ENCODE measurements around the gene PROP1. TPM values are rescaled to one million over a fixed set of nuclear protein-coding genes. Genes with fewer than 3 reads are reported as not detected.
"Not testable (repeated sequence)": the region's sequence is repeated elsewhere in the genome, so short reads cannot be mapped to it uniquely, and the experiment has no call there.

PROP1 gene
- total and polyA plus RNA-seq, 2 experiments from 2014 or later, result 0.10 TPM; not detected in 1

DNA sequence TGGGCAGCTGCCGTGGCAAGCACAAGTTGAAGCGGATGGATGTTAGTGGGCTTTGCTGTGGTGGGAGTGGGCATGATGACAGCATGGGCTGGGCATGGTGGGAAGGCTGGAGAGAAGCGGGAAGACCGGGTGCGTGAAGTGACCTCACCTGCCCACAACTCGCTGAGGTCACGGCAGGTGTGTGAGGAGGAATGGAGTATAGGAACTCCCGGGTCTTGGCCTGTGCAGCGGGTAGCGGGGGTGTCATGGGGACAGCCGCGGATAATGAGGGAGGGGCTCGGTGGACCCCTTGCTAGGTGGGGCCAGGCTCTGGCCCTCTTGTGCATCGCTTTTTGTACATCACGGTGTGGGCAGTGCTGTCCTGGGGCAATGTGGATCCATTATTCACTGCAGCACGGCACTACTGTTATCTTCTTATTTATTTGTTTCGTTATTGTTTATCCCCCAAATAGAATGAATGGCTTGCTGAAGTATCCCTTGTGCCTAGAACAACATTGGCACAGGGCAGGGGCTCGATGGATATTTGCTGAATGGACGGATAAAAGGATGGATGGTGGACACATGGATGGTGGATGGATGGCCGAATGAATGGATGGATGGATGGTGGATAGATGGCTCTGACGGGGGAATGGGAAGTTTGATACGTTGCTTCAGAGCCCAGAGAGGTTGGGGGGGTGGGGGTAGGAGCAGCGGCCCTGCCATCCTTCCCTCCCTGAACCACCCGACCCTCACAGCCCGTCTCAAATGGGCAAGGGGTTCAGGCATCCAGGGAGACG, 14.6 kb downstream of the PROP1 start:
- TF ChIP-seq, protein P1, sequence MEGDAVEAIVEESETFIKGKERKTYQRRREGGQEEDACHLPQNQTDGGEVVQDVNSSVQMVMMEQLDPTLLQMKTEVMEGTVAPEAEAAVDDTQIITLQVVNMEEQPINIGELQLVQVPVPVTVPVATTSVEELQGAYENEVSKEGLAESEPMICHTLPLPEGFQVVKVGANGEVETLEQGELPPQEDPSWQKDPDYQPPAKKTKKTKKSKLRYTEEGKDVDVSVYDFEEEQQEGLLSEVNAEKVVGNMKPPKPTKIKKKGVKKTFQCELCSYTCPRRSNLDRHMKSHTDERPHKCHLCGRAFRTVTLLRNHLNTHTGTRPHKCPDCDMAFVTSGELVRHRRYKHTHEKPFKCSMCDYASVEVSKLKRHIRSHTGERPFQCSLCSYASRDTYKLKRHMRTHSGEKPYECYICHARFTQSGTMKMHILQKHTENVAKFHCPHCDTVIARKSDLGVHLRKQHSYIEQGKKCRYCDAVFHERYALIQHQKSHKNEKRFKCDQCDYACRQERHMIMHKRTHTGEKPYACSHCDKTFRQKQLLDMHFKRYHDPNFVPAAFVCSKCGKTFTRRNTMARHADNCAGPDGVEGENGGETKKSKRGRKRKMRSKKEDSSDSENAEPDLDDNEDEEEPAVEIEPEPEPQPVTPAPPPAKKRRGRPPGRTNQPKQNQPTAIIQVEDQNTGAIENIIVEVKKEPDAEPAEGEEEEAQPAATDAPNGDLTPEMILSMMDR (IDR thresholded peaks at IDR 0.05; ENCODE audit: poor library complexity), result no peak
- no peak for TF ChIP-seq EZH2 (IDR thresholded peaks at IDR 0.05; ENCODE audit: borderline replicate concordance)
- no peak for TF ChIP-seq EZH2phosphoT487 (IDR thresholded peaks at IDR 0.05; ENCODE audit: low read depth, severe bottlenecking, unreplicated experiment)
- Histone ChIP-seq H3K27ac (no peak overlapping the region), H3K9me3 (ENCODE audit: low read depth) (no peaks in the 10 kb centered on the region), H4K20me1 (ENCODE audit: insufficient read depth, poor library complexity, severe bottlenecking) (no peaks in the 10 kb centered on the region), H3K4me3 (no peak overlapping the region), H3K79me2 (no peaks in the 10 kb centered on the region), H3K36me3 (replicated peaks; ENCODE audit: insufficient read depth, low read depth) (no peaks in the 10 kb centered on the region), H3K9me2 (replicated peaks; ENCODE audit: insufficient read depth) (no peaks in the 10 kb centered on the region), H3K4me2 (no peak overlapping the region), H3K27me3 (no peaks in the 10 kb centered on the region), H2AFZ (no peak overlapping the region), H3K4me1 (ENCODE audit: insufficient read depth) (no peaks in the 10 kb centered on the region)
- no peak for DNase-seq (ENCODE audit: low spot score)
- 82% methylated on average over 26 of the region's 26 CpGs for WGBS (ENCODE audit: low lambda C conversion rate, missing lambda C conversion rate)

GRCh38 chr5:177980743-177981151, 15.3 kb downstream of the PROP1 start:
- H3K4me1 ChIP-seq (ENCODE audit: insufficient read depth), result no peaks in the 10 kb centered on the region
- no peaks in the 10 kb centered on the region for H3K79me2 ChIP-seq
- TF ChIP-seq EZH2phosphoT487 (IDR thresholded peaks at IDR 0.05; ENCODE audit: low read depth, severe bottlenecking, unreplicated experiment), result no peak
- no peak for TF ChIP-seq EZH2 (IDR thresholded peaks at IDR 0.05; ENCODE audit: borderline replicate concordance)
- TF ChIP-seq, protein P1 (IDR thresholded peaks at IDR 0.05; ENCODE audit: poor library complexity), result no peak
- H3K27ac ChIP-seq, result no peak overlapping the region
- H3K4me3 ChIP-seq, result no peak overlapping the region
- H2AFZ ChIP-seq, result no peak overlapping the region
- H3K9me3 ChIP-seq (ENCODE audit: low read depth), result no peaks in the 10 kb centered on the region
- no peaks in the 10 kb centered on the region for H3K36me3 ChIP-seq (replicated peaks; ENCODE audit: insufficient read depth, low read depth)
- H4K20me1 ChIP-seq (ENCODE audit: insufficient read depth, poor library complexity, severe bottlenecking), result no peaks in the 10 kb centered on the region
- no peaks in the 10 kb centered on the region for H3K27me3 ChIP-seq
- no peak for DNase-seq (ENCODE audit: low spot score)
- WGBS (ENCODE audit: low lambda C conversion rate, missing lambda C conversion rate), result 56% methylated on average over 8 of the region's 10 CpGs
- H3K9me2 ChIP-seq (replicated peaks; ENCODE audit: insufficient read depth), result no peaks in the 10 kb centered on the region
- H3K4me2 ChIP-seq, result no peak overlapping the region

DNA sequence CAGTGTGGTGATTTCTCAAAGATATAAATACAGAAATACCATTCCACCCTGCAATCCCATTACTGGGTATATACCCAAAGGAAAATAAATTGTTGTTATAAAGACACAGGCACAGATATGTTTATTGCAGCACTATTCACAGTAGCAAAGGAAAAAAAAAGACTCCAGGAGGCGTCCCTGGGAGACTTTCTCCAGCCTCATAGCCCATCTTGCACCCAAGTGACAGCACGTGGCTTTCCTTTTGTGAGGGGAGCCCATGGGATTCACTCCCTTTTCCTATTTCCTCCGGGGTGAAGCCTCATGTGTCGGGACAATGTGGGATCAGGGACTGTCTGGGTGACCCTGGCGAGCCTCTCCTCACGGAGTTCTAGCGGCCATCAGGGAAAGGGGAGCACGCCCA, 18.4 kb downstream of the PROP1 start:
- H3K9me3 ChIP-seq (ENCODE audit: low read depth); H3K9me2 ChIP-seq (replicated peaks; ENCODE audit: insufficient read depth); H3K79me2 ChIP-seq; H2AFZ ChIP-seq; DNase-seq (ENCODE audit: low spot score); H3K4me2 ChIP-seq; H4K20me1 ChIP-seq (ENCODE audit: insufficient read depth, poor library complexity, severe bottlenecking); H3K27me3 ChIP-seq; H3K27ac ChIP-seq; H3K4me3 ChIP-seq; H3K36me3 ChIP-seq (replicated peaks; ENCODE audit: insufficient read depth, low read depth); H3K4me1 ChIP-seq (ENCODE audit: insufficient read depth): not testable (repeated sequence)
- 84% methylated on average over 4 of the region's 8 CpGs for WGBS (ENCODE audit: low lambda C conversion rate, missing lambda C conversion rate)

GRCh38 chr5:177973066-177973635, 22.9 kb downstream of the PROP1 start:
- Histone ChIP-seq H4K20me1 (ENCODE audit: insufficient read depth, poor library complexity, severe bottlenecking) (no peaks in the 10 kb centered on the region), H3K27ac (no peak overlapping the region), H3K4me2 (no peak overlapping the region), H3K4me3 (no peak overlapping the region), H3K36me3 (replicated peaks; ENCODE audit: insufficient read depth, low read depth) (no peaks in the 10 kb centered on the region), H2AFZ (no peak overlapping the region), H3K9me2 (replicated peaks; ENCODE audit: insufficient read depth) (no peaks in the 10 kb centered on the region), H3K79me2 (no peaks in the 10 kb centered on the region), H3K9me3 (ENCODE audit: low read depth) (no peaks in the 10 kb centered on the region), H3K4me1 (ENCODE audit: insufficient read depth) (no peaks in the 10 kb centered on the region), H3K27me3 (no peaks in the 10 kb centered on the region)
- 90% methylated on average over 5 of the region's 5 CpGs for WGBS (ENCODE audit: low lambda C conversion rate, missing lambda C conversion rate)
- no peak for DNase-seq (ENCODE audit: low spot score)
- TF ChIP-seq EZH2phosphoT487 (IDR thresholded peaks at IDR 0.05; ENCODE audit: low read depth, severe bottlenecking, unreplicated experiment) (no peak), EZH2 (IDR thresholded peaks at IDR 0.05; ENCODE audit: borderline replicate concordance) (no peak)
- TF ChIP-seq, protein P1 (IDR thresholded peaks at IDR 0.05; ENCODE audit: poor library complexity), result no peak

Data from hepatocyte (in vitro differentiated cells).